ENCODE results near the gene DNAJA3. TPM values are rescaled to one million over a fixed set of nuclear protein-coding genes. Genes with fewer than 3 reads are reported as not detected.

The DNAJA3 gene
- total and polyA plus RNA-seq, 9 of the 15 experiments (the other 6 are each of a cell fraction or from before 2014, with no cell fraction given): 8.1 to 105 (median 79.0) TPM

GRCh38 chr16:4415538-4416199 is 10.0 kb upstream of the DNAJA3 start (continued):
- TF ChIP-seq ZNF740 (CRISPR knock-in tag; IDR thresholded peaks at IDR 0.05) (peak; percentile 40), ZNF740 (tag; IDR thresholded peaks at IDR 0.05) (no peak), NR1H2 (CRISPR knock-in tag; IDR thresholded peaks at IDR 0.05) (peak; percentile 99), PKNOX1 (IDR thresholded peaks at IDR 0.05) (no peak), YBX1 (IDR thresholded peaks at IDR 0.05) (no peak), RBFOX2 (IDR thresholded peaks at IDR 0.05; ENCODE audit: low read depth, low read length) (no peak), MNT (conservative IDR thresholded peaks at IDR 0.05) (no peak; a peak in 2 of 4 replicates), BCLAF1 (IDR thresholded peaks at IDR 0.05; ENCODE audit: borderline replicate concordance in 1 of 2, control insufficient read depth in 1 of 2, low read depth in 2 of 2, low read length in 1 of 2) (no peak), KLF1 (tag; IDR thresholded peaks at IDR 0.05) (no peak), MLX (CRISPR knock-in tag; conservative IDR thresholded peaks at IDR 0.05) (no peak), SREBF2 (CRISPR knock-in tag; IDR thresholded peaks at IDR 0.05) (no peak), ZNF316 (IDR thresholded peaks at IDR 0.05) (peak; percentile 32; the same call in 1 of the 2 replicates), HOMEZ (CRISPR knock-in tag; IDR thresholded peaks at IDR 0.05) (no peak), HNRNPL (IDR thresholded peaks at IDR 0.05; ENCODE audit: low read depth, low read length) (no peak), ZNF445 (CRISPR knock-in tag; IDR thresholded peaks at IDR 0.05; ENCODE audit: low read depth) (no peak), ZNF3 (CRISPR knock-in tag; IDR thresholded peaks at IDR 0.05) (no peak), ZNF263 (CRISPR knock-in tag; IDR thresholded peaks at IDR 0.05; ENCODE audit: borderline replicate concordance) (peak; percentile 51; the same call in 1 of the 2 replicates), GATAD2B (IDR thresholded peaks at IDR 0.05; ENCODE audit: borderline replicate concordance) (no peak)
